ENCODE measurements around the gene CACNA1I. TPM values are rescaled to one million over a fixed set of nuclear protein-coding genes. Genes with fewer than 3 reads are reported as not detected.

The CACNA1I gene
- total RNA-seq, 1 donor from 2014 or later = not detected

DNA sequence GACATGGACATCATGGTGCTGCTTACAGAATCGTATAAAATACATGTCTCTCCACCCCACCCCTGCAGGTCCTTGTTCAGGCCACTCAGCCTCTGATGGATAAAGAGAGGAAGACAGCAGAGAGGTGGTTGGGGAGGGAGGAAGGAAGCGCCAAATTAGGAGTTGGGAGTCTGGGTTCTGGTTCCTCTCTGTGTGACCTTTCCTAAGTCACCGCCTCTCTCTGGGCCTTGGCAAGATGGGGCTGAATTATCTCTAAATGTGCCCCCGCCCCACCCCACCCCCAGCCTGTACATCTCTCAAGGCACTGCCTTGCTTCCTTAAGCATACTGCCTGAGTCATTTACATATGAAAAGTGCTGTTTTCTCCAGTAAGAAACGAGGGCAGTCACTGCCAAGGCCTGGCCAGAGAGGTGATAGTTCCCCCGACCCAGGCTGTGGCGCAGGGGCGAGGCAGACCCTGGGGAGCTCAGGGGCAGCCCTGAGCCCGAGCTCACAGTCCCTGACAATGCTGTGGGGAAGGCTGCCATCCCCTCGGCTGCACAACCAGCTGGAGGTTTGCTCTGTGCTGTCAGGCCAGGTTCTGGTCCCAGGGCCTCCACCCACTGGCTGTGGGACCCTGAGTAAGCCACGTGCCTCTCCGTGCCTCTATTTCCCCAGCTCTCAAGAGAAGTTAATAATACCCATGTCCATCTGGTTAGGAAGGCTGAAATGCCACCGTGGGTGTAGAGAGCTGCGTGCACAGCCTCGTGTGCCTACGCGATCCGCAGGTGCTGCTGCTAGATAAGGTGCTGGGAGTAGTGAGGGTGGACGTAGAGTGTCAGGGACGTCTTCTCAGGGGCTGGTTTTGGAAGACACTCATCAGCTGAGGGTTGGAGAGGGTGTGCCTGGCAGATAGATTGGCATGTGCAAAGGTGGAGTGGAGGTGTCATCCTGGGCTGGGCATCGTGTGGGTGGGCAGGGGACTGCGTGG lies 55.3 kb downstream of the CACNA1I start:
- no peak for DNase-seq

DNA sequence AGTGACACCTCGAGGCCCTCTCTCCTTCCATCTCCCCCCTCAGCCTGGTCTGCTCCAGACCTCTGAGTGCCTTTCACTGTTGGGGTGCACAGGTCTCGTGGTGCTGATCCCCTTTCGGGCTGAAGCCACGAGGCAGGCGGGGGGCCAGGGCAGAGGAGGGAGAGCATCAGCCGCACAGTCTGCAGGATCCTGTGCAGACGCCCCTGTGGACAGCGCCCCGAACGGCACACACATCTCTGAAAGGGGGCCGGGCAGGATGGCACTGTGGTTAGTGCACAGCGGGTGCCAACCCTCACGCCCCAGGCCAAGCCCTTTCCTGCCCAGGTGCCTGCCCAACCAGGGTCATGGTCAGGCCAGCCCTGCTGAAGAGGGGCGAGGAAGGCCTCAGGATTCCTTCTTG lies 56.7 kb downstream of the CACNA1I start:
- DNase-seq = no peak

DNA sequence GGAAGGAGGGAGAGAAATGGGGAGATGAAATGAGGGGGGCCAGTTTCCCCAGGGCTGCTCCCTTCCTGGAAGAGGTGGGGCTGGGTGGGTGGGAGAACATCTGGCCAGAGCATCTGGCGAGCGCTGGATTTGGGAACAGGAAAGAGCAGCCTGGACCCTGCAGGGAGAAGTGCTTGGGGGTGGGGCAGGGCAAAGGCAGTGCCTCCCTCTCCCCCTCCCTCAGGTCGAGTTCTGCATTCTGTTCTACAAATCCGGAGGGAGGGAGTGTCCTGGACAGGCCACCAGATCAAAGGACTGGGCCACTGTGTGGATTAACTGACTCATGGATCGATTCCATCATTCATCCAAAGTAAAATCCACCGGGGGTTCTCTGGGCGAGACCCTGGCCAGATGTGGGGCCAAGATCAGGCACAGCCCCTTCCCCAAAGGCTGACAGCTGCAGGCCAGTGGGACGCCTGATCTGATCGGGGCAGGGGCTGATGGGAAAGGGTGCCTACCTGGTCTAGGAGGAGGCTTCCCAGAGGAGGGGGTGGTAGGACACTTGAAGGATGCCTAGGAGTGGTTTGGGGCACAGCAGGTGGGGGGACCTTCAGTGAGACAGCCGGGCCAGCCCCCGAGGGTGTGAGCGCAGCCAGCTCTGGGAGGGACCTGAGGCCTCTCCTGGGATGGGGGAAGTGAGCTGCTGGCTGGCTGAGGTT lies 57.5 kb downstream of the CACNA1I start:
- no peak for DNase-seq

DNA sequence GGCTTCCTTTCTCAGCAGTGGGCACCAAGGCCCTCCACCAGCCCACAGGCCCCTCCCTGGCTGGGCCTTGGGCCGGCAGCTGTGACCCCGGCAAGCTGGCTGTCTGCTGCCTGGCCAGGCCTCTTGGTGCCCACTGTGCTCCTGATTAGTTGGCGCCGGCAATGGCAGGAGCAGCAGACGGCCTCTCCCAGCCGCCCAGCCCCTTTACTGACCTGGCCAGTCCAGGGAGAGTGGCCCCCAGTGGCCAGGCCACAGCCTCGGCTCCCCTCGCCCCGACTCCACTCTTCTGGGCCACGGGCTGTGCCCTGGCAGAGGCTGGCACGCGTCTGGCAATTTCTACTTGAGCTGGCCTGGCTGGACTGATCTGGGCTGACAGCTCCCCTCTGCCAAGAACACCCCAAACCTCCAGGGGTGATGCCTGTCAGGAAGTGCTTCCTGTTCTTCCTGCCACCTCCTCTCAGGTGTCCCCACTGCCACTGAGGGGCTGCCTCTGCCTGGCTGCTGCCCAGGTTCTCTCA lies 58.1 kb downstream of the CACNA1I start:
- DNase-seq = no peak

DNA sequence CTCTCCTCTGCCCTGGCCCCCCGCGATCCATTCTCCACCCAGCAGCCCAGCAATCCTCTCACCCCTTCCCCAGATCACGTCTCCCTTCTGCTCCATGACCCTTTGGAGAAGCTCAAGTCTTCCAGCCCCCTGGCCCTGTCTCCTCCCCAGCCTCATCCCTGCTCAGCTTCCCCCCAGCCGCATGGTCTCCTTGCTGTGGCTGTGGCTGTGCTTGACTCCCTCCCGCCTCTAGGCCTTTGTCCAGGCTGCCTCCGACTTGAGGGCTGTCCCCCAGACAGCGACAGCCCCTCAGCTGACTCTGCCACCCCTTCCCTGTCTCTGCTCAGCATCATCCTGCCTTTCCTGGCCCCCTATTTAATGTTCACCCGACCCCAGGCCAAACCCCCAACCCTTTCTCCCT lies 59.3 kb downstream of the CACNA1I start:
- no peak for DNase-seq

DNA sequence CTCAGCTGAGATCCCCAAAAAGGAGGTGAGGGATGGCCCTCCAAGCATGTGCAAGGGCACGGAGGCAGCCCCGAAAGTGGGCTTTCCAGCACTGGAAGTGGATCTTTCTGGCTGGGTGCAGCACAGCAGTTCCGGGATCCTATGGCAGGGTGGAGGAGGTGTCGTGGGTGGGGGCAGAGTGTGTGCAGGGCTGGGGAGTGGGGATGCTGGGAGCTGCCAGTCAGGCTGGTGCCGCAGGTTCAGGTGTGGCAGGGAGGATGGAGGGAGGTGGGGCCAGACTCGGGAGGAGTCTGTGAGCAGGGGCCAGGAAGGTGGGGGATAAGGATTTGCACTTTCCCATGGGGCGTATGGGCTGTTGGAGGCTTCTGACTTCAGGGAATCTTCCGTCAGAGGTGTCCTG lies 60.2 kb downstream of the CACNA1I start:
- no peak for DNase-seq

DNA sequence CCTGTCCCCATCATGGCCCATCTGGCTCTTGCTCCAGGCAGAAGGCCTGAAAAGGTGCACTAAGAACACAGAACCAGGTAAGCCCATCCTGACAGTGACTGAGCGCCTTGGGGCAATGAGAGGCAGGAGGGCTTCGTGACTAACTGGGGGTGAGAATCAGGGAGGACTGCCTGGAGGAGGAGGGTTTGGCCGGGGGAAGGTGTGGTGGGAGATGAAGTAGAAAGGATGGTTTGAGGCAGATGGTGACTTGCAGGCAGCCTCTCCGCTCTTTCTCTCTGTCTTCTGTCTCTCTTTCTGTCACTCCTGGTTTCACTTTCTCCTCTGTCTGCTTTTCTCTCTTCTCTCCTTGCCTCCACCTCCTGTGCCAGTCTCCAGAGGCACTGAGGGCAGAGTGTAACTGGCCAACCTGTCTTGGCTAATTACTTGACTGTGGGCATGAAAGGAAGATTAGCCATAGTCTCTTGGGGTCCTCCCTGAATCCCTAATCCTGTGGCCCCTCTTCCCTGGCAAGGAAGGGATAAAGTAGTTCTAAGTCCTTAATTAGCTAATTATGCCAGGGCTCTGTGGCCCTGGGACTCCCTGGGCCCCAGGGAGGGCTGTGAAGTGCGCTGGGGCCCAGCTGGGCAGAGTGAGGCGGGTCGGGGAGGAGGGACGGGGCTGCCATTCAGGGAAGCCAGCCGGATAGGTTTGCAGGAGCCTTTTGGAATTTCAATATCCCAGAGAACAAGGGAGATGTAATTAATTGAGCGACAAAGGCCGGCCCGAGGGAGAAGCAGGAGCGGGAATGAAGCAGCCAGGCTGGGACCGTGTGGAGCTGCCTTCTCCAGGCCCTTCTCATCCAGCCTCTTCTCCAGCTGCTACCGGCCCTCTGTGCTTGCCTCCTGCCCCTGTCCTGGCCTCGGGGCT lies 61.1 kb downstream of the CACNA1I start:
- DNase-seq = no peak

DNA sequence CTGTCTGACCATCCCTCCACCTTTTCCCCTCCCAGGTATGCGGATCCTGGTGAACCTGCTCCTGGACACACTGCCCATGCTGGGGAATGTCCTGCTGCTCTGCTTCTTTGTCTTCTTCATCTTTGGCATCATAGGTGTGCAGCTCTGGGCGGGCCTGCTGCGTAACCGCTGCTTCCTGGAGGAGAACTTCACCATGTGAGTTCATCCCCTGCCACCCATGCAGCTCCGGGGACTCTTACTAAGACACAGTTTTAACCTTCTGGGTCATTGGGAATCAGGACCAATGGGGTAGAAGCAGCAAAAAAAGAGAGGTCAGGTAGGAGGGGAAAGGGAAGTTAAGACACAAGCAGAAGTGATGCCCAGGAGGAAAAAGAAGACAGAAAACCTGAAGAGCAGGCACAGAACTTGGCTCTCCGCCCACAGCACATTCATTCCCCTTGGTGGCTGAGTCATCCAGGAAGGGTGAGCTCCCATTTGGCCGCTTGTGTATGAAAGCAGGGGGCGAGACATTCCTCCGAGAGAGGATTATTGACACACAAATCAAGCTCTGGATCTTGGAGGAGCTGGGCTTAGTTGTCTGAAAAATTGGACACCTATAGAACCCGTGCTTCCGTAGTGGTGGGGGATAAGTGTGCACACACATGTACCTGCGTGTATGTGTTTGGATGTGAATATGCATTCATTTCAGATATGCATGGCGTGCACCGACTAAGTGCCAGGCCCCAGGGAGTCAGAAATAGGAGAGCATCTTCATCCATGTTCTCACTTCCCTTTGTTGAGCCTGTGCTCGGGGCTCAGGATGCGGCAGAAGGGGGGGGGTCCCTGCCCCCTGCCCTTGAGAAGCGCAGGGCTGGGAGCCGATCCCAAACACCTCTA lies 64.2 kb downstream of the CACNA1I start:
- DNase-seq = peak; percentile 86

DNA sequence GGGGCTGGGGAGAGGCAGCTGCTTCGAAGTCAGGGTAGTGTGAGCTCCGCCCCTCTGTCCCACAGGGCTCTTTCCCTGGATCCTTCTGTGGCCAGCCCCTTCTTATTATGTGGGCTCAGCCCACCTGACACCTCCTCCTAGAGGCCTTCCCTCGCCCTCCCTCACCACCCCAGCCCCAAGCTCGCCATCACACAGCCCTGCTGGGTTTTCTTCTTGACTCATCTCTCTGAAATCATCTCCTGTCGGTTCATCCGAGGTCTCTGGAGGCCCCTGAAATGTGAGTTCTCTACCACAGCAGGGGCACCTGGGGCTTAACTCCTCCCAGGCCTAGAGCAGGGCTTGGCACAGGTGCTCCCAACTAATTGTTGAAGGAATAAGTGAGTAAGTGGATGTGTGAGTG lies 65.2 kb downstream of the CACNA1I start:
- no peak for DNase-seq

DNA sequence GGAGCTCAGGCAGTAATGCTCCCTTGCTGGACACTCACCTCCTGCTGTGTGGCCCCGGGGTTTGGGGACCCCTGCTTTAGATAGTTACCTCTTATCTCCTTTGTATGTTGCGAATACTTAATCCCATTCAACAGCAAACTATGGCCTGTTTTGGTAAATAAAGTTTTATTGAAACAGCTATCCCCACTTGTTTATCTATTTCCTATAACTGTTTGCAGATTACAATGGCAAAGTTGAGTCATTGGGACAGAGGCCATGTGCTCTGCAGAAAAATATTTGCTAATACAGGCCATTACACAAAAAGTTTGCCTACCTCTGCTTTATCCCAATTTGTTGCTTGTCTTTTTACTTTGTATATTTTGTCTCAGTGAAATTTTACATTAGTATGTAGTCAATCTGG lies 68.4 kb downstream of the CACNA1I start:
- no peak for DNase-seq

DNA sequence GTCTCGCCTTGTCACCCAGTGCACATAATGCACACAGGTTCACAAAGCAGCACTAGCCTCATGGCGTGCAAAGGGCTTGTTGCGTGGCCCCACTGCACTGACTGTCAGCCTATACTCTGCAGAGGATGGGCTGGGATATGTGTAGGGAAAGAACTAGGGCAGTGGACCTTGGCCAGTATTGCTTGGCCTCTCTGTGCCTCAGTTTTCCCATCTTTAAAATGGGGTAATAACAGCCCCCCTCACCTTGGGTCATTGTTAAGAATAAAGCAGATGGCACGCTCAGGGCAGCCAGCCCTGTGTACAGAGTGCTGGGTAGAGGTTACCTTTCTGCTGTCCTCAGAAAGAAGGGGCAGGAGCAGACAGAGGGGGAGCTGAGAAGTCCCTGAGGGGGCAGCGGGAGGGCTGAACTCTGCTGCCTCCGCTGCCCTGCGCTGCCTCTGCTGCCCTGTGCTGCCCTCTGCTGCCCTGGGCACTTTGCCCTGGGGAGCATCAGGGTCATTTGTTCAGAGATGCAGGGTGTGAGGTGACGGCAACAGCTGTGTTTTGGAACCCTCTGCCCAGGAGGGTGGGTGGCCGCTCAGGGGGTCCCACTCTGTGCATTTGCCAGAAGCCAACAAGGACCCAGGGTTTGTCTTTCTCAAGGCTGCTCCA lies 71.2 kb downstream of the CACNA1I start:
- DNase-seq = no peak

DNA sequence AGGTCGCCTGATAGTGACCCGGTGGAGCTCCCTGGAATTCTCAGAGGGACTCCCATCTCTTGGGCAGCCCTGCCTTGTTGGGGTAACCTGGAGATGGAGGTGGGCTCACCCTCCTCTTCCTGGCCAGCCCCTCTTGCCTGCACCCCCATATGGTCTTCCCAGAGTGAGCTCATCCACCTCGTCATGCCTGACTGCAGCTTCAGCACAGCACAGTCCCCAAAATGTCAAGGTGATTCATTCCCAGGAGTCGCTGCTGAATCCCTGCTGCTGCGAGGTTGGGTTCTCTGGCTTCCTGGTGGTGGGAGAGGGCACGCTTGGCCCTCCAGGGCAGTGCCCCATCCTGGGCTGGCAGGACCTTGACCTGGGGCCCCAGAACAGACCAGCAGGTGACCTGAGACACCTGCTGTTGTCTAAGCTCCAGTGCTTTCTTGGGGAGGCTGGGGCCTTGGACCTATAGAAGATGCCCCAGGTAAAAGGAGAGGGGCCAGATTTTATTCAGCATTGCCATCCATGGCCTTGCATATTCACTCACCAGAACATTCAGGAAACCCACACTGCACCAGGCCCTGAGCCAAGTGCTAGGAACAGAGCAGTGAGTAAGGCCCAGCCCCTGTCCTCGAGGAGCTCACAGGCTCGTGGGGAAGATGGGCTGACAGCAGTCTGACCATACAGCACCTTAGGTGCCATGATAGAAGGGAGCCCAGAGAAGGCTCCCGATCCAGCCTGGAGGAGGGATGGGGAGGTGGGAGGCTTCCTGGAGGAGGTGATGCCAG lies 72.9 kb downstream of the CACNA1I start:
- no peak for DNase-seq

DNA sequence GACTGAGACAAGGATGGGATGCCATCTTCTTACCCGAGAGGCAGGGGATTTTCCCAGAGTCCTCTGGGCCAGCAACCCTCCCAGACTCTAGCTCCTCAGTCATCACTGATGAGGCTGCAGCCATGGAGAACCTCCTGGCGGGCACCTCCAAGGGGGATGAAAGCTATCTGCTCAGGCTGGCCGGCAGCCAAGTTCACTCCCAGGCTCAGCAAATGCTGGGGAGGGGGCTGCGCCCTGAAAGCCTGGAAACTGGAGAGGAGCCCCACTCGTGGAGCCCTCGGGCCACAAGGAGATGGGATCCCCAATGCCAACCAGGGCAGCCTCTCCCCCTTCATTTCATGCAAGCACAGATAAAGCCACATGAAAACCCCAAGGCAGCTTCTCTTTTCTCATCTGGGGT lies 75.0 kb downstream of the CACNA1I start:
- DNase-seq = no peak

DNA sequence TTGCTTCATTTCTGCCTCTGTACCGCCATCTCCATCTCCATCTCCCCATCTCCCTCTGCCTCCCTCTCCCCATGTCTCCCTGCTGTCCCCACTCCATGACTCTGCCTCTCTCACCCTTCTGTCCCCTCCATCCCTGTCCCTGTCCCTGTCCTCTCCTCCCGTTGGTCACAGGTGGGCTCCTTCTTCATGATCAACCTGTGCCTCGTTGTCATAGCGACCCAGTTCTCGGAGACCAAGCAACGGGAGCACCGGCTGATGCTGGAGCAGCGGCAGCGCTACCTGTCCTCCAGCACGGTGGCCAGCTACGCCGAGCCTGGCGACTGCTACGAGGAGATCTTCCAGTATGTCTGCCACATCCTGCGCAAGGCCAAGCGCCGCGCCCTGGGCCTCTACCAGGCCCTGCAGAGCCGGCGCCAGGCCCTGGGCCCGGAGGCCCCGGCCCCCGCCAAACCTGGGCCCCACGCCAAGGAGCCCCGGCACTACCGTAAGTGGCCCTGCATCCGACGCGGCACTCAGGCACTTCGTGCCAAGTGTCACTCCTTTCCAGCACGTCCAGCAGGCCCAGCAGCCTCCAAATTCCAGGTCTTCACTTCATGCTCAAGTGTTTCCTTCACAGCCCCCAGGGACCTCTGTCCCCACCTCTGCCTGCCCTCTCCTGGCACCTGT lies 76.0 kb downstream of the CACNA1I start:
- no peak for DNase-seq

DNA sequence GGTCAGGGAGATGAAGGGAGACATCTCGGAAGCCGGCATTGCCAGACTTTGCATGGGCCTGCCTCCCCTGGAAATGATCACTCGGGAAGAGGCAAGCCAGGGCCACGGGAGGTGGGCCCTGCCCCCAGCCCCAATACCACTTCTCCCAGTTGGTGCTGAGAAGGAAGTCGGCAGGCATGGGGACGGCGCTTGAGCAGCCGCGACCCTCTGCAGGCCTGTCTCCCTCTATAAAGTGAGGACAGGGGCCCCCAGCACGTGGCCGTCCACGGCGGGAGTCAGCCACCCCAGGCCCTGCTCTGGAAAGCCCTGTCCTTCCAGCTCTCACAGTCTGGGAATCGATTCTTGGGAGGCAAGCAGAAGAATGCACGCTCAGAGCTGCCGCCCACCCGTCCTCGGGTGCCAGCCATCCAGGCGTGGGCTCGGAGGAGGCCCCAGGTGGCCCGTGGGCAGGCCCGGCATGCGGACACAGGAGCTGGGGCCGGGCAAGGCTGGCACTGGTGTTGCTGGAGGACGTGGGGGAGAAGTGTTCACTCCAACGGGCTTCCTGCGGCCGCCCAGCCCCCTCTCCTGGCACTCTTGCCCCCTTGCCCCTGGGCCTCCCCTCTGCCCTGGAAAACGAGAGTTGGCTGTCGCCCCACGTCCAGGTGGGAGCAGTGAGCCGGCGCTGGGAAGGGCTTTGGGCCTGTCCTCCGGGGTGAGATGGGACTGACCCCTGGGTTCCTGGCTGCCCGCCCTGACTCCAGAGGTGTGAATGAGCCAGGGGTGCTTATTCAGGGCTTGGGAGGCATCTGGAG lies 77.5 kb downstream of the CACNA1I start:
- DNase-seq = no peak

DNA sequence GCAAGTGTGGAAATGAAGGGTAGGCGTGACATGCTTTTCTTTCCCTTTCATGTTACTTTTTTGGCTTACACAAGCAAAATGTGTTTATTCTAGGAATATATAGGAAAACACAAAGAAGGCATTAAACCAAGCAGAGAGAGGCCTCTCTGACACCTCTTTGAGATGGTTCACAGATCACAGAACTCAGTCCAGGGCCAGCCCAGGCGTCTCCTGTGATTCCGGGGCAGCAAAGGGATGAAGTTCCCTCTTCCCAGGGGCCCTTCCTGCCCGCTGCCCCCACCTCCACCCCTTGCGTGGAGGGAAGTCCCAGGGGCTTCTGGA lies 78.0 kb downstream of the CACNA1I start:
- no peak for DNase-seq

DNA sequence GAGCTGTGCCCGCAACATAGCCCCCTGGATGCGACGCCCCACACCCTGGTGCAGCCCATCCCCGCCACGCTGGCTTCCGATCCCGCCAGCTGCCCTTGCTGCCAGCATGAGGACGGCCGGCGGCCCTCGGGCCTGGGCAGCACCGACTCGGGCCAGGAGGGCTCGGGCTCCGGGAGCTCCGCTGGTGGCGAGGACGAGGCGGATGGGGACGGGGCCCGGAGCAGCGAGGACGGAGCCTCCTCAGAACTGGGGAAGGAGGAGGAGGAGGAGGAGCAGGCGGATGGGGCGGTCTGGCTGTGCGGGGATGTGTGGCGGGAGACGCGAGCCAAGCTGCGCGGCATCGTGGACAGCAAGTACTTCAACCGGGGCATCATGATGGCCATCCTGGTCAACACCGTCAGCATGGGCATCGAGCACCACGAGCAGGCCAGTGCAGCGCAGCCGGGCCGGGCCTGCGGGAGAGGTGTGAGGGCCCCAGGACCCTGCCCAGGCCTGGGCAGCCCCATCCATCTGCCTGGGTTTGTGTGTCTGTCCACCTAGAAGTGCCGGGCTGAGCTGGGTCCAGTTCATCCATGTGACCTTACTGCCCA lies 79.0 kb downstream of the CACNA1I start:
- DNase-seq = no peak
